ENCODE data around the gene PPP1CA.
"Not testable (repeated sequence)": the region's sequence is repeated elsewhere in the genome, so short reads cannot be mapped to it uniquely, and the experiment has no call there.

The PPP1CA gene

DNA sequence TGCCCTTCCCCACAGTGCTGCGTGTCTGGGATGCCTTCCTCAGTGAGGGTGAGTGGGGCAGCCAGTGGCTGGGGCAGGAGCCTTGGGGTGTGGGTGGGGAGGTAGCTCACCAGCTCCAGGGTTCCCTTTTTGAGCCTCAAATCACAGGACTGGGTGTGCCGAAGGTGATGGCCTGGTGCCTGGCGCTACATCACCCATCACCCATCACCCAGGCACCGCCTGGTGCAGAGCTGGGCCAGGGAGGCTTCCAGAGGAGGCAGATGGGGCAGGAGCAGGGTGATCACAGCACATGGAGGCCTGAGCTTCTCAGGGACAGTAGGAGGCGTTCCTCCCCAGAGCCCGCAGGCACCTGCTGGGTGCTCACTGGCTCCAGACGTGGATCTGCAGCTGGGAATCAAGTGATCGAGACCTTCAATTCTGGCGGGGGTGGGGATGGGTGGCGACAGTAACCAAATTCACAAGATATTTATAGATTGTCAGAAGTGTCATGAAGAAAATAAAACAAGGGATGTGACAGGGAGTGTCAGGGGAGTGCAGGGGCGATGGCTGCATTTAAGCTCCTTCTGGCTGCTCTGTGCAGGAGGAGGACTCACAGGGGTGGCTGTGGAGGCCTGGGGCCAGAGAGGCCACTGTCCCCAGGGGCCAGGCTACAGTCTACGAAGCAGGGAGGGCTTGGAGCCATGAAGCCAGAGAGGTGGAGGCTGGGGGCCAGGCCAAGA, 5.5 kb upstream of the PPP1CA start:
- no peaks in the 10 kb centered on the region for H3K27me3 Mint-ChIP-seq
- H3K4me1 Mint-ChIP-seq, result peaks cover 55% of the 10 kb centered on the region
- ATAC-seq (ENCODE audit: low read depth), result no peak
- no peak for DNase-seq (ENCODE audit: low spot score in 2 of 2)
- peaks cover 23% of the 10 kb centered on the region for H3K36me3 Mint-ChIP-seq
- peak overlapping the region; percentile 91 for H3K27ac Mint-ChIP-seq
- H3K4me3 Mint-ChIP-seq, result peak overlapping the region; percentile 93
- no peaks in the 10 kb centered on the region for H3K9me3 Mint-ChIP-seq

DNA sequence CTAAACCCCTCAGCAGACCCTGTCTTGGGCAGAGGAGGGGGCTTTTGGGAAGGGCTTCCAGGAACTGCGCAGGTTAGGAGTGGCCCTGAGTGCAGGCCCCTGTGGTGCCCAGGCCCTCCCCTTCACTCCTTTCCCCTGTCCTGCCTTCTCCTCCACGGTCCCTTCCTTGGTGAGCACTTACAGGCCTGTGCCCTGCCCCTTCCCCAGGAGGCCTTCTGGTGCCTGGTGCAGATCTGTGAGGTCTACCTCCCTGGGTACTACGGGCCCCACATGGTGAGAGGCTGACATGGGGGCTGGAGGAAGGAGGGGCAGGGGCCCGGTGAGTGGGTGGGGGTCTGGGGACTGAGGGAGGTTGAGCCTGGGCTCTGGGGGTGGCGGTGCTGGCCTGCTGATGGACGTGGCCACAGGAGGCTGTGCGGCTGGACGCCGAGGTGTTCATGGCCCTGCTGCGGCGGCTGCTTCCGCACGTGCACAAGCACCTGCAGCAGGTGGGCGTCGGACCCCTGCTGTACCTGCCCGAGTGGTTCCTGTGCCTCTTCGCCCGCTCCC, 4.8 kb upstream of the PPP1CA start:
- H3K9me3 Mint-ChIP-seq, result no peaks in the 10 kb centered on the region
- ATAC-seq (ENCODE audit: low read depth) (no peak), DNase-seq (ENCODE audit: low spot score in 2 of 2) (no peak)
- peaks cover 23% of the 10 kb centered on the region for H3K36me3 Mint-ChIP-seq
- no peaks in the 10 kb centered on the region for H3K27me3 Mint-ChIP-seq
- H3K4me1 Mint-ChIP-seq, result peaks cover 49% of the 10 kb centered on the region
- H3K4me3 Mint-ChIP-seq, result peak overlapping the region; percentile 93
- H3K27ac Mint-ChIP-seq, result peak overlapping the region; percentile 91

DNA sequence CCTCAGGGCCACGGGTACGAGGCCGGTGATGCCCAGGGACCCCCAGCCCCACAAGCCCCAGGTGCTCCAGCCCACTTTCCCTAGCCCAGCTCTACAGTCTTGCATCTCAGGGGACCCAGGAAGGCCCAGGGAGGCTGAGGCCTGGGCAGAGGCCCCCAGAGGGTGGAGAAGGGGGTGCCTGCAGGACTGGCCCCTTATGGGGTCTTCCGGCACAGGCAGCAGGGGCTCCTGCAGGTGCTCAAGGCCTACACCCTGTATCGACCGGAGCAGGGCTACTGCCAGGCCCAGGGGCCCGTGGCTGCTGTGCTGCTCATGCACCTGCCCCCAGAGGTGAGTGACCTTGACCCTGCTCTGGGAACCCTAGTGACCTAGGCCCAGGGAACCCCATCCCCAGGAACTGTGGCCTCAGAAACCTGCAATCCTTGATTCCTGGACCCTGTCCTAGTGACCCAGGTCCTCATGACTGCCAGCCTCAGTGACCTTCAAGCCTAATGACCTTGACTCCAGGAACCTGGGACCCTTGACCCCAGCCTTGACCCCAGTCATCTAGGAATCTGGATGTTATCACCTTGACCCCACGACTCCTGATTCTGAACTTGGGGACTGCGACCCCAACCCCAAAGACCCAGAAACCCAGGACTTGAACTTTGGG, 4.2 kb upstream of the PPP1CA start:
- Mint-ChIP-seq H3K4me1 (peaks cover 45% of the 10 kb centered on the region), H3K9me3 (no peaks in the 10 kb centered on the region), H3K27ac (peak overlapping the region; percentile 91), H3K4me3 (peak overlapping the region; percentile 93), H3K27me3 (no peaks in the 10 kb centered on the region), H3K36me3 (peaks cover 23% of the 10 kb centered on the region)
- DNase-seq (ENCODE audit: low spot score in 2 of 2) (no peak), ATAC-seq (ENCODE audit: low read depth) (no peak)

DNA sequence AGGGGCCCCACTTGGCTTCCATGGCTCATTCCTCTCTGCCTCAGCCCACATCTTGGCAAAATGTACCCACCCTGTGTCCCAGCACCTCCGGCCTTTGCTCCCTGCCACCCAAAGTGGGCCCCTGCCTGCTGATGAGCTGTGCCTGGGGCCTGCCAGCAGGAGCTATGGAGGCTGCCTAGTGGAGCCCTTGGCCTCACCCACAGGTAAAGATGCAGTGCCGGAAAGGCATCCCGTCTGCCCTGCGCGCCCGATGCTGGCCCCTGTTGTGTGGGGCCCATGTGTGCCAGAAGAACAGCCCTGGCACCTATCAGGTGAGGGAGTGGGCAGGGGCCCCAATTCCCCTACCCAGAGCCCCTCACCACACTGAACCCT, 3.5 kb upstream of the PPP1CA start:
- Mint-ChIP-seq H3K9me3 (no peaks in the 10 kb centered on the region), H3K27me3 (no peaks in the 10 kb centered on the region), H3K4me1 (peaks cover 42% of the 10 kb centered on the region), H3K27ac (peak overlapping the region; percentile 88), H3K4me3 (peak overlapping the region; percentile 93), H3K36me3 (peaks cover 23% of the 10 kb centered on the region)
- DNase-seq (ENCODE audit: low spot score in 2 of 2), result no peak
- no peak for ATAC-seq (ENCODE audit: low read depth)

DNA sequence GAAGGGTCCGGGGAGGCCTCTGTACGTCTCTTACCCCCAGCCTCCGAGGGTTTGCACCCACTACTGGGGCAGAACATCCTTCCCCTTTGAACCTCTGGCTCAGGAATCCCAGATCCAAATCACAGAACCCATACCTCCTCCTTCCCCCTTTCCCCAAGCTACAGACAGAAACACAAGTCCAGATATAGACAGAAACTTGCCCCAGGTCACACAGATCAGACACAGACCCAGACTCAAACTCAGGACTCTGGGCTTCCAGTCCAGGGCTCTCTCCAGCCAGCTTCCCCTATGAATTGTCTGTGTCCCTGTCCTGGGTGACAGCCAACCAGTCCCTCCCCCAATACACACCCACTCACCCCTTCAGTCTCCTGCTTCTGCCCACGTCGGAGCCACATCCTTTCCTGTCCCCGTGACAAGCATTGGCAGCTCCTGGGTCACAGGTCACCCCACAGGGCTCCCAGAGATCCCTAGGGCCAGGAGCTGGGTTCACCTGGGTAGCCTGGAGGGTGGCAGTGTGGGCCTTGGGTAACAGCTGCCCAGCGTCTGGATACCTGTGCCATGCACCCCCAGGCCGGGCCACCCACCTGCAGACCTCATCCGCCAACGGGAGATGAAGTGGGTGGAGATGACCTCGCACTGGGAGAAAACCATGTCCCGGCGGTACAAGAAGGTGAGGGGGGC, 3.0 kb upstream of the PPP1CA start:
- peak overlapping the region; percentile 88 for H3K27ac Mint-ChIP-seq
- H3K27me3 Mint-ChIP-seq, result no peaks in the 10 kb centered on the region
- ATAC-seq (ENCODE audit: low read depth), result no peak
- peak overlapping the region; percentile 93 for H3K4me3 Mint-ChIP-seq
- no peaks in the 10 kb centered on the region for H3K9me3 Mint-ChIP-seq
- H3K4me1 Mint-ChIP-seq, result peaks cover 39% of the 10 kb centered on the region
- peaks cover 21% of the 10 kb centered on the region for H3K36me3 Mint-ChIP-seq
- no peak for DNase-seq (ENCODE audit: low spot score in 2 of 2)

DNA sequence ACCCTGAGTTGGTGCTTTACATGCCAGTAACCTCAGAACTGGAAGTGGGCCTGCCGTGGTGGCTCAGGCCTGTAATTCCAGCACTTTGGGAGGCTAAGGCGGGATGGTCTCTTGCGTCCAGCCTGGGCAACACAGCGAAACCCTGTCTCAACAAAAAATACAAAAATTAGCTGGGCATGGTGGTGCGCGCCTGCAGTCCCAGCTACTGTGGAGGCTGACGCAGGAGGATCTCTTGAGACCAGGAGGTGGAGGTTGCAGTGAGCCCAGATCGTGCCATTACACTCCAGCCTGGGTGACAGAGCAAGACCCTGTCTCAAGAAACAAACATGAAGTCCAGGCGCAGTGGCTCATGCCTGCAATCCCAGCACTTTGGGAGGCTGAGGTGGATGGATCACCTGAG, 1.4 kb upstream of the PPP1CA start:
- H3K9me3 Mint-ChIP-seq; H3K27me3 Mint-ChIP-seq; DNase-seq (ENCODE audit: low spot score in 2 of 2); ATAC-seq (ENCODE audit: low read depth): not testable (repeated sequence)
- peak overlapping the region; percentile 88 for H3K27ac Mint-ChIP-seq
- peaks cover 30% of the 10 kb centered on the region for H3K4me1 Mint-ChIP-seq
- peaks cover 21% of the 10 kb centered on the region for H3K36me3 Mint-ChIP-seq
- H3K4me3 Mint-ChIP-seq, result peak overlapping the region; percentile 93

DNA sequence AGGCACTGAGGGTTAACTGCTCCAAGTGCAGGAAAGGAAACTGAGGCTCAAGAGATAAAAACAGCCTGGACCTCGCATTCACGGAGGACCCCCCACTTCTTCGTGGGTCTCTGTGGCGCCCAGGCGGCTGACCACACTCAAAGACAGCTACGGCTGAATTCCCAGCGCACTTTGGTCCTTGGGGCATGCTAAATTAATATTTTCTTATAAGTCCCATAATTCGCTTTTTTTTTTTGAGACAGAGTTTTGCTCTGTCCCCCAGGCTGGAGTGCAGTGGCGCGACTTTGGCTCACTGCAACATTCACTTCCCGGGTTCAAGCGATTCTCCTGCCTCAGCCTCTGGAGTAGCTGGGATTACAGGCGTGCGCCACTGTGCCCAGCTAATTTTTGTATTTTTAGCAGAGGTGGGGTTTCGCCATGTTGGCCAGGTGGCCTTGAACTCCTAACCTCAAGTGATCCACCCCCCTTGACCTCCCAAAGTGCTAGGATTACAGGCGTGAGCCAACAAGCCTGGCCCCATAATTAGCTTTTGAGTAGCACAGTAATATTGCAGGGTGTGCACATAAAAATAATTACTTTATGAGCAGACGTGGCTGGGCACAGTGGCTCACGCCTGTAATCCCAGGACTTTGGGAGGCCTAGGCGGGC, 658 bp upstream of the PPP1CA start:
- Mint-ChIP-seq H3K4me3 (peak overlapping the region; percentile 75), H3K4me1 (peaks cover 29% of the 10 kb centered on the region), H3K36me3 (peaks cover 25% of the 10 kb centered on the region)
- H3K27ac Mint-ChIP-seq; H3K27me3 Mint-ChIP-seq; H3K9me3 Mint-ChIP-seq; DNase-seq (ENCODE audit: low spot score in 2 of 2); ATAC-seq (ENCODE audit: low read depth): not testable (repeated sequence)

DNA sequence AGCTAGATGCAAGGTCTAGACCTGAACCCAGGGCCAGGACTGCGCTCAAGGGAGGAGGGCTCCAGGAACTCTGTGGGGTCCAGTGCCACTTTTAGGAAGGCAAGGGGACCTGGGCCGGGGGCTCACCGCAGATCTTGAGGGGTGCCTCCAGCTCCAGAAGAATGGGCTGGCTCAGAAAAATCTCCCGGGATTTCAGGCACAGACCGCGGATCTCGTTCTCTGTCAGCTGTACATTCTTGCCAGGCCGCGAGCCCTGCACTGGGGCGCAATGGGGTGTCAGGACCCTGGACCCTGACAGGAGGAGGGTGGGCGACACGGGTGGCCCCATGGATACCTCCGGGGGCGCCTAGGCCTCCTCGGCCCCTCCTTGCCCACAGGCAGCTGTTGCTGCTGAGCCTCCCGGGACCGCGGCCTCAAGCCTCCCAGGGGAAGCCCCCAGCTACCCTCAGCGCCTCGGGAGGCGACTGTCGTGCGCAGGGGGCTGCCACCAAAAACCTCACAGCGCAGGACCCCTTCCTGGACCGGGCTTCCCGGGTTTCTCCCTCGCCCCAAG, 640 bp downstream of the PPP1CA start:
- Mint-ChIP-seq H3K36me3 (peaks cover 17% of the 10 kb centered on the region), H3K4me1 (peaks cover 26% of the 10 kb centered on the region), H3K27me3 (no peaks in the 10 kb centered on the region), H3K27ac (peak overlapping the region; percentile 69), H3K9me3 (no peaks in the 10 kb centered on the region), H3K4me3 (peak overlapping the region; percentile 86)
- DNase-seq (ENCODE audit: low spot score in 2 of 2) (peak in 1 of 2 donors; percentile 43), ATAC-seq (ENCODE audit: low read depth) (peak; percentile 4)

DNA sequence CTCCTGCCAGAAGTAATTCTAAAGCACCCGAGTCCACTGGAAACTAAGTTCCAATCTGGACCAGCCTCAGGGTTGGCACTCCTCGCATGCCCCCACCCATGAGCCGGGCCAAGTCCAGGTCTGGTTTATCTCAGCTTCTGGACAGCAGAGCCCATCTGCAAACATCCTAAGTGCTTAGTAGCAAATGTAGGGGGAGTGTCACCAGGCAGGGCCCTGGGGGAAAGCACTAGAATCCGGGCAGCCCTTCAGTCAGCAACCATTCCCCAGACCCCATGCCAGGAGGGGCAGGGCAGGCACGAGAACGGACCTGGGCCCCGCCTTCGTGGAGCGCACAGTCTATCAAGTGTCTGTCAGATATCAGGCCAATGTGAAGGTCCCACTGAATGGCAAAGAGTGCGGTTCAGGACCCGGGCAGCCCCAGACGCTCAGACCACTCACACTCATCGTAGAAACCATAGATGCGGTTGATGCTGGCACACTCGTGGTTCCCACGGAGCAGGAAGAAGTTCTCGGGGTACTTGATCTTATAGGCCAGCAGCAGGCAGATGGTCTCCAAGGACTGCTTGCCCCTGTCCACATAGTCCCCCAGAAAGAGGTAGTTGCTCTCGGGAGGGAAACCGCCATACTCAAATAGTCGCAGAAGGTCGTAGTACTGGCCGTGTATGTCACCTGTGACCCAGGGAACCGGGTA, 1.3 kb downstream of the PPP1CA start:
- no peak for DNase-seq (ENCODE audit: low spot score in 2 of 2)
- Mint-ChIP-seq H3K27me3 (no peaks in the 10 kb centered on the region), H3K36me3 (peaks cover 17% of the 10 kb centered on the region), H3K27ac (peak overlapping the region; percentile 69), H3K9me3 (no peaks in the 10 kb centered on the region), H3K4me3 (peak overlapping the region; percentile 86), H3K4me1 (peaks cover 25% of the 10 kb centered on the region)
- no peak for ATAC-seq (ENCODE audit: low read depth)

DNA sequence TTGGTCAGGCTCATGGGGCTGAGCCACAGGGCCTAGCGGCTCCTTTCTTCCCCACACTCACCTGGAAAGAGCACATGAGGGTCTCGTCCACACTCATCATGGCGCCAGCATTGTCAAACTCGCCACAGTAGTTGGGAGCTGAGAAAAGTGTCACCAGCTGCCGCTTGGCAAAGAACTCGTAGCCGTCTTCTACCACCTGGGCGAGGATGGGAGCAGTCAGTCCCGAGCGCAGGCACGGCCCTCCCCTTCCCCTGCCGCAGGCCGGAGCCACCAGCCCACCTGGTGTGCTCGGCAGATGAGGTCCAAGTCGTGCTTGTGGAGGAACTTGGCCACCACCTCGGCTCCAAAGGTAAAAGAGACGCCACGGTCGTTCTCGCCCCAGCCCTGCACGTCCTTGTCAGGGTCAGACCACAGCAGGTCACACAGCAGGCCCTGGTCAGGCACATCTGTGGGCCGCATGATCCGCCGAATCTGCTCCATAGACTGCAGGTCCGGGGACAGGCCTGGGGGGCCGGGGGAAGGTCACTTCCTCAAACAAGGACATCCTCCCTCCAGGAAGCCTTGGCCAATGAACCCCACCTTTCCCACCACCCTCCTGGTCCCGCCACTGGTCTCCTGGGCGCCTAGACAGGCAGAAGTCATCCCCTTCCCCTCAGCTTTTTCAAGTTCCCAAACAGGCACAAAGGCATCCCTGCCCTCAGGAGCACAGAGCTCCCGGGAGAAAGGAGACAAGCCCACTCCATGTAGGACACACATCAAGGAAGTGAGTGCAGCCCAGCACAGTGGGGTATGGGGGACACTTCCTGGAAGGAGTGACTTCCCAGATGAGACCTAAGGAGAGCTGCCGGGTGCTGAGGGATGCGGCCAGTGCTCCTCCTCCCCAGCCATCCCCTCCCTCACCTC, 2.7 kb downstream of the PPP1CA start:
- peaks cover 13% of the 10 kb centered on the region for H3K36me3 Mint-ChIP-seq
- H3K4me3 Mint-ChIP-seq, result peak overlapping the region; percentile 17
- no peak overlapping the region for H3K27ac Mint-ChIP-seq
- no peaks in the 10 kb centered on the region for H3K9me3 Mint-ChIP-seq
- no peak for ATAC-seq (ENCODE audit: low read depth)
- no peaks in the 10 kb centered on the region for H3K27me3 Mint-ChIP-seq
- H3K4me1 Mint-ChIP-seq, result peaks cover 22% of the 10 kb centered on the region
- no peak for DNase-seq (ENCODE audit: low spot score in 2 of 2)

DNA sequence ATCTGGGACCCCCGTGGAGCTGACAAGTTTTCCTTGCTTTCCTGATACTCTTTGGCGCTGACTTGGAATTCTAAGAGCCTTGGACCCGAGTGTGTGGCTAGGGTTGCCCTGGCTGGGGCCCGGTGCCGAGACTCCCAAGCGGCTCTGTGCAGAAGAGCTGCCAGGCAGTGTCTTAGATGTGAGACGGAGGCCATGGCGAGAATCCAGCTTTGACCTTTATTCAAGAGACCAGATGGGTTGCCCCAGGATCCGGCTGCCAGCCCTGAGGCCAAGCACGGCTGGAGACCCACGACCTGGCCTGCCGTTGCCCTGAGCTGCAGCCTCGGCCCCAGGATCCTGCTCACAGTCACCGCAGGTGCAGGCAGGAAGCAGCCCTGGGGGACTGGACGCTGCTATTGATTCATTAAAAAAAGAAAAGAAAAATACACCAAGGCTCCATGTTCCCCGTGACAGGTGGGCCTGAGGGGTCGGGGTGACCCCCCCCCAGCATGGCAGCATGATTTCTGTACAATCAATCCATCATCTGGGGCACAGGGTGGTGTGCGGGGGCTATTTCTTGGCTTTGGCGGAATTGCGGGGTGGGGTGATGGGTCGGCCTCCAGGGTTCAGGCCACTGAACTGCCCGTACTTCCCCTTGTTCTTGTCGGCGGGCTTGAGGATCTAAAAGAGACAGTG, 3.5 kb downstream of the PPP1CA start:
- peaks cover 8% of the 10 kb centered on the region for H3K36me3 Mint-ChIP-seq

DNA sequence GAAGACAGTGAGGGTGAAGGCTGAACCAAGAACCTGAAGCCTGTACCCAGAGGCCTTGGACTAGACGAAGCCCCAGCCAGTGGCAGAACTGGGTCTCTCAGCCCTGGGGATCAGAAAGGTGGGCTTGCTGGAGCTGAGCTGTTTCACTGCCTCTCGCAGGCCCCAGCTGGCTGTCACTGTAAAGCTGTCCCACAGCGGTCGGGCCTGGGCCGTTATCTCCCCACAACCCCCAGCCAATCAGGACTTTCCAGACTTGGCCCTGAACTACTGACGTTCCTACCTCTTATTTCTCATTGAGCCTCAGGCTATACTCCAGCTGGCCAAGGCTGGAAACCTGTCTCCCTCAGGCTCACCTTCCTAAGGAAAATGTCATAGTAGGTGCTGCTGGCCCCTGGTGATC, 4.1 kb downstream of the PPP1CA start:
- DNase-seq (ENCODE audit: low spot score in 2 of 2), result no peak
- peaks cover 8% of the 10 kb centered on the region for H3K36me3 Mint-ChIP-seq
- no peak overlapping the region for H3K27ac Mint-ChIP-seq
- ATAC-seq (ENCODE audit: low read depth), result no peak
- no peaks in the 10 kb centered on the region for H3K9me3 Mint-ChIP-seq
- no peak overlapping the region for H3K4me3 Mint-ChIP-seq
- H3K27me3 Mint-ChIP-seq, result no peaks in the 10 kb centered on the region
- H3K4me1 Mint-ChIP-seq, result peaks cover 27% of the 10 kb centered on the region

More for the DNA sequence above, 3.5 kb downstream of the PPP1CA start:
- ATAC-seq (ENCODE audit: low read depth) (no peak), DNase-seq (ENCODE audit: low spot score in 2 of 2) (no peak)
- H3K27ac Mint-ChIP-seq, result no peak overlapping the region
- H3K4me1 Mint-ChIP-seq, result peaks cover 24% of the 10 kb centered on the region
- no peak overlapping the region for H3K4me3 Mint-ChIP-seq
- H3K27me3 Mint-ChIP-seq, result no peaks in the 10 kb centered on the region
- H3K9me3 Mint-ChIP-seq, result no peaks in the 10 kb centered on the region
